Measurements from ENCODE around the gene ACTL10.

GRCh38 chr20:33658510-33658909 is 8.2 kb upstream of the ACTL10 start:
- TF ChIP-seq CTCF (IDR thresholded peaks at IDR 0.05), result no peak
- TF ChIP-seq POLR2A (IDR thresholded peaks at IDR 0.05), result no peak
